ENCODE results near the gene BST2. TPM values are rescaled to one million over a fixed set of nuclear protein-coding genes. Genes with fewer than 3 reads are reported as not detected.

Gene BST2
- total RNA-seq, 2 donors from 2014 or later: 50.8 to 147 TPM

DNA sequence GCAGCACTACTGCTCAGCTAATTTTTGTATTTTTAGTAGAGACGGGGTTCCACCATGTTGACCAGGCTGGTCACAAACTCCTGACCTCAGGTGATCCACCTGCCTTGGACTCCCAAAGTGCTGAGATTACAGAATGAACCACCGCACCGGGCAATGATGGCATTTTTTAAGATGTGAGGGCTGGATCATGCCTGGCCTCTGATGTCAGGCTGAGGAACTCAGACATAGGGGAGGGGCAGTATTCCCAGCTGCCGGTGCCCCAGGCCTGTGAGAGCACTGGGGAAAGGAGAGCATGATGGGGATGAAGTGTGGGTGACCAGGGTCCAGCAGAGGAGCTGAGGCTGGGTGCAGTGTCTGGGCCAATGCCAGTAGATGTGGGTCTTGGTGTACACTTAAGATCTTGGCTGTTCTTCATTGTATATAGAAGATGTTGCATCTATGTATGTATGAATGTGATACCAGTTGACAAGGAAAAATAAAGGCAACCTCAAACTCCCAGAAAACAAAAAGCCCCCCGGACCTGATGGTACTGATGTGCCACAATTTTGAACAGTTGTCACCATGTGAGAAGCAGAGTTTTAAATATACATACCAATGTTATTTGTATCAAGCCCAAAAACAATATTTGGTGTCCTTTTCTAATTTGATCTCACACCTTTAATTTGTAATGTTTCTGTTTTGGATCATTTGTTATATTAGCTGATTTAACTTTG is 24.8 kb downstream of the BST2 start:
- no peaks in the 10 kb centered on the region for H3K36me3 Mint-ChIP-seq (ENCODE audit: low read depth)
- H3K9me3 ChIP-seq (ENCODE audit: control insufficient read depth, low read length): no peaks in the 10 kb centered on the region

DNA sequence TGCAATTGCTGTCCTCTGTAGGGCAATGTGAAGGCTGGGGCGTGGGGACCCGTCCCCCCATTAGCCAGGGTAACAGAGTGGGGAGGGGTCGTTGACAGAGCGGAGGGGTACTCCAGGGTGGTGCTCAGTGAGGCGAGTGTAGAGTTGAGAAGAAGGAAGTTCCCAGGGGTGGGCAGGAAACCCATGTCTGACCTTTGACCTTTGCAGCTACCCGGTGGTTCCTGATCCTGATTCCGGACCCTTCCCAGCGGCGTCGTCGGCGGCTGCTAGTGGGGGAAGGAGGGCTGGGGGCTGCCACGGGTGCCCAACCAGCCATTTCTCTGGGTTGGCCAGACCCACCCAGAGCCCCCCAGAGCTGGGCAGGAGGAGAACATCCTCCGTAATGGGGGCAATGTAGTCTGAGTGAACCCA is 26.2 kb downstream of the BST2 start:
- TF ChIP-seq, protein P1, sequence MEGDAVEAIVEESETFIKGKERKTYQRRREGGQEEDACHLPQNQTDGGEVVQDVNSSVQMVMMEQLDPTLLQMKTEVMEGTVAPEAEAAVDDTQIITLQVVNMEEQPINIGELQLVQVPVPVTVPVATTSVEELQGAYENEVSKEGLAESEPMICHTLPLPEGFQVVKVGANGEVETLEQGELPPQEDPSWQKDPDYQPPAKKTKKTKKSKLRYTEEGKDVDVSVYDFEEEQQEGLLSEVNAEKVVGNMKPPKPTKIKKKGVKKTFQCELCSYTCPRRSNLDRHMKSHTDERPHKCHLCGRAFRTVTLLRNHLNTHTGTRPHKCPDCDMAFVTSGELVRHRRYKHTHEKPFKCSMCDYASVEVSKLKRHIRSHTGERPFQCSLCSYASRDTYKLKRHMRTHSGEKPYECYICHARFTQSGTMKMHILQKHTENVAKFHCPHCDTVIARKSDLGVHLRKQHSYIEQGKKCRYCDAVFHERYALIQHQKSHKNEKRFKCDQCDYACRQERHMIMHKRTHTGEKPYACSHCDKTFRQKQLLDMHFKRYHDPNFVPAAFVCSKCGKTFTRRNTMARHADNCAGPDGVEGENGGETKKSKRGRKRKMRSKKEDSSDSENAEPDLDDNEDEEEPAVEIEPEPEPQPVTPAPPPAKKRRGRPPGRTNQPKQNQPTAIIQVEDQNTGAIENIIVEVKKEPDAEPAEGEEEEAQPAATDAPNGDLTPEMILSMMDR (conservative IDR thresholded peaks at IDR 0.05): no peak
- Mint-ChIP-seq H3K27me3 (ENCODE audit: insufficient read depth) (peaks cover 2% of the 10 kb centered on the region), H3K4me1 (peaks cover 5% of the 10 kb centered on the region), H3K27ac (no peak overlapping the region), H3K9me3 (peaks cover 4% of the 10 kb centered on the region), H3K4me3 (no peak overlapping the region), H3K36me3 (ENCODE audit: low read depth) (no peaks in the 10 kb centered on the region)
- DNase-seq: peak; percentile 63
- Histone ChIP-seq H3K4me1 (ENCODE audit: control insufficient read depth, insufficient read depth, low read length) (no peaks in the 10 kb centered on the region), H3K27ac (ENCODE audit: low read depth, low read length) (no peak overlapping the region), H3K4me3 (ENCODE audit: low read length) (no peak overlapping the region), H3K27me3 (ENCODE audit: control insufficient read depth, insufficient read depth, low read length, poor library complexity, severe bottlenecking) (no peaks in the 10 kb centered on the region), H3K9ac (ENCODE audit: extremely low read depth, low read length, poor library complexity, severe bottlenecking) (no peak overlapping the region), H3K36me3 (ENCODE audit: control insufficient read depth, insufficient read depth, low read length) (no peaks in the 10 kb centered on the region), H3K9me3 (ENCODE audit: control insufficient read depth, low read length) (no peaks in the 10 kb centered on the region)
- 46 to 72% methylated on average over 7 to 14 of the region's 14 CpGs for WGBS, 2 experiments (ENCODE audit: insufficient coverage in 1 of 2, insufficient read length in 1 of 2)

More for the DNA sequence above, 24.8 kb downstream of the BST2 start:
- no peaks in the 10 kb centered on the region for H3K4me1 ChIP-seq (ENCODE audit: control insufficient read depth, insufficient read depth, low read length)
- DNase-seq: no peak
- Mint-ChIP-seq H3K4me1 (peaks cover 5% of the 10 kb centered on the region), H3K4me3 (no peak overlapping the region), H3K27ac (no peak overlapping the region), H3K9me3 (peaks cover 4% of the 10 kb centered on the region), H3K27me3 (ENCODE audit: insufficient read depth) (peaks cover 2% of the 10 kb centered on the region)
- no peak overlapping the region for H3K27ac ChIP-seq (ENCODE audit: low read depth, low read length)
- no peaks in the 10 kb centered on the region for H3K36me3 ChIP-seq (ENCODE audit: control insufficient read depth, insufficient read depth, low read length)
- TF ChIP-seq, protein P1 (conservative IDR thresholded peaks at IDR 0.05): no peak
- no peak overlapping the region for H3K9ac ChIP-seq (ENCODE audit: extremely low read depth, low read length, poor library complexity, severe bottlenecking)
- no peak overlapping the region for H3K4me3 ChIP-seq (ENCODE audit: low read length)
- WGBS, 2 experiments (ENCODE audit: insufficient coverage in 1 of 2, insufficient read length in 1 of 2): 91 to 94% methylated on average over 5 of the region's 5 CpGs
- H3K27me3 ChIP-seq (ENCODE audit: control insufficient read depth, insufficient read depth, low read length, poor library complexity, severe bottlenecking): no peaks in the 10 kb centered on the region

DNA sequence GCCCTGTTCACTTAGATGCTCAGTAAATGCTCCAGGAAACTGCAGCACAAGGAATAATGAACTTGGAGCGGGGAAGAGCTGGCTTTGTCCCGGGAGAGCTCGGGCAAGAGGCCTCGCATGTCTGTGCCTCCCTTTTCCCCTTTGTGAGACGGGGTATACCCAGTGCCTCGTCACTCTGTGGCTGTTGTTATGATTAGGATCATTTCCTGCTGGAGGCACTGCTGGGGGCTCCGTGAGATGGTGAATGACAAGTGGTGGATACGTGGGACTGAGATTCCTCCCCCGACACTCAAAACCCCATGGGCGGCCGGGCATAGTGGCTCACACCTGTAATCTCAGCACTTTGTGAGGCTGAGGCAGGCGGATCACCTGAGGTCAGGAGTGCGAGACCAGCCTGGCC is 27.2 kb downstream of the BST2 start:
- H3K27me3 Mint-ChIP-seq (ENCODE audit: insufficient read depth): peaks cover 2% of the 10 kb centered on the region
- no peak overlapping the region for H3K9ac ChIP-seq (ENCODE audit: extremely low read depth, low read length, poor library complexity, severe bottlenecking)
- 83 to 85% methylated on average over 6 to 13 of the region's 13 CpGs for WGBS, 2 experiments (ENCODE audit: insufficient coverage in 1 of 2, insufficient read length in 1 of 2)
- H3K4me1 Mint-ChIP-seq: peaks cover 5% of the 10 kb centered on the region
- no peaks in the 10 kb centered on the region for H3K4me1 ChIP-seq (ENCODE audit: control insufficient read depth, insufficient read depth, low read length)
- TF ChIP-seq, protein P1 (conservative IDR thresholded peaks at IDR 0.05): no peak
- no peaks in the 10 kb centered on the region for H3K36me3 ChIP-seq (ENCODE audit: control insufficient read depth, insufficient read depth, low read length)
- H3K9me3 Mint-ChIP-seq: peaks cover 4% of the 10 kb centered on the region
- H3K27ac Mint-ChIP-seq: no peak overlapping the region
- no peaks in the 10 kb centered on the region for H3K9me3 ChIP-seq (ENCODE audit: control insufficient read depth, low read length)
- H3K4me3 Mint-ChIP-seq: no peak overlapping the region
- no peak overlapping the region for H3K27ac ChIP-seq (ENCODE audit: low read depth, low read length)
- H3K4me3 ChIP-seq (ENCODE audit: low read length): no peak overlapping the region
- no peaks in the 10 kb centered on the region for H3K36me3 Mint-ChIP-seq (ENCODE audit: low read depth)
- no peak for DNase-seq
- no peaks in the 10 kb centered on the region for H3K27me3 ChIP-seq (ENCODE audit: control insufficient read depth, insufficient read depth, low read length, poor library complexity, severe bottlenecking)

All from endodermal cell (in vitro differentiated cells).